HG03457 (cell line): ENCODE results near the gene IL3.

Experiments used
- ATAC-seq: cut with Tn5 transposase; IDR thresholded peaks from one replicate; pipeline ENCODE4 v1.9.1; 2021; ENCODE audit warnings: moderate number of reproducible peaks; ENCODE audit not compliant: unreplicated experiment

IL3 gene

DNA sequence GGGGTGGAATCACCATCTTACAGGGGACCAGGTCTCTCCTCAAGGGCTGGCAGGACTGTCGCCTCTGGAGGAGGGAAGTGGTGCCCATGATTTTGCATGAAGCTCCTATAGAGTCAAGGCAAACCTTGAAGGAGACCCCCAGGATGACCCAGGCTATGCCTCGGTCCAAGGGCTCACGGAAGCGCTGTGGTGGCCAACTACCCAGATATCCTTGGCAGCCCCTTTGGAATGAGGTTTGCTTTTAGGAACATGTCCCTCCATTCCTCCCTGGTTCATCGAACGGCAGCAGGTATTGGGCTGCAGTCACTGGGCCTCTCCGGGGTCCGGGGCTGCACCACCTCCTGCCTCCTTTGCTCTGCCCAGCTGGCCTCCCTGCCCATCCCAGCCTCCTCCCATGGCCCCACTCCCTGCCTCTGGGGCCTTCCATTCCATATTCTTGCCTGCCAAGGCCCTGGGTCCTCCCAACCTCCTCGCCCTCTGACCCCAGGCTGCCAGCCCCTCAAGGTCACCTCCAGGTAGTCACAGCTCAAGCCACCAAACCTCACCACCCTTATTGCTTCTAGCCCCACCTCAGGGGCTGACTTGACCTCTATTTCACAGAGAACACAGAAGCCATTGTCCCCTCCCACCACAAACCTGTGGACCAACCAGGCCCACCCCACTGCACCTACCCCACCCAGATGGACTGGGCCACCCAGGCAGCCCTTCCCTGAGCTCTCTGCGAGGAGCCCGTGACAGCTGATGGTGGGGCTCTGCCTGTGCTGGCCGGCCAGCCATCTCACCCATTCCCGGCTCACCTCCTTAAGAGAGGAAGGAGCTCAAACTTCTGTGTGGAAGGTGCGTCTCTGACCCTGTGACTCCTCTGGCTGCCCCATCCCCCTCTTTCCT lies 3.6 kb upstream of the IL3 start:
- ATAC-seq, result no peak

DNA sequence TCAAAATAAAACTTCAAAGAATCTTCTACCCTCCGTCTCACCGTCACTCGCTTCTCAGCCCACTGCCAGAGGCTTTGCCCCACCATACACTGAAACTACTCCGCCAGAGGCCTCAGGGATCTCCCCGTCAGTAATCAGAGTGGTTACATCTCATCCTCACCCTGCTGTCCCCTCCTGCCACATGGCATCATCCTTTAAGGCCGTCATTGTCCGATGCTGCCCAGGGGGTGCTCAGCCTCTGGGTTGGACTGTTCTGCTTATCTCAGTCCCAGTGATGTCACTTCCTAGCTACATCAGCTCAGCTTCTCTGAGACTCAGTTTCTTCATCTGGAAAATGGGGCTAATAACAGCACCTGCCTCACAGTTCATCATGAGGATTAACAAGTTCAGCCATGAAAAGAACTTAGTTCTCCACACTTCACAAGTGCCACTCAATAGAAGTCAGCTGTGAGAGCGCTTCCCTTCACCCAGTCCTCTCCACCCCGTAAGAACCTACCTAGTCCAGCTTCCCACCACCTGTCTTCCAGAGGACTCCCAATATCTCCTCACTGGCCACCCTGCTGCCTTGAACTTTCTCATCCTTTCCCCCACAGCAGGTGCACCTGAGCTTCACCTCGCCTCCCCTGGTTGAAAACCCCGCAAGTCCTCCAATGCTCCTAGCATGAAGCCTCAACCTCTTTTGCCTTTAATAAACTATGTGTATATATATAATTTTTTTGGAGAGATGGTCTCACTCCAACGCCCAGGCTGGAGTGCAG lies 2.8 kb upstream of the IL3 start:
- no peak for ATAC-seq

DNA sequence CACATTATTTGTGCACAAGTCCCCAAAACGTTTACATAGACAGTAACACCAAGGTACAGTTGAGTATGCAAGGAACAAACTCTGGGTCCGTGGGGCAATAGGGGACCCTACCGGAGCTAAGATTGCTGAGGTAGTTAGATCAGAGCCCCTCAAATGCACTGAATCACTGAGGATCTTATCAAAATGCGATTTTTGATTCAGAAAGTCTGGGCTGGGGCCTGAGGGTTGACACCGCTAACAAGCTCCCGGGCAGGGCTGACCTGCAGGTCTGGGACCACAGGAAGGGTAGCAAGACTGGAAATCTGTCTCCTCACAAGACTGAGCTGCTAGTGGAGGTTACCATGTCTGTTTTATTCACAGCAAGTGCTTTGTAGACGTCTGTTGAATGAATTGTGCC lies 1.8 kb upstream of the IL3 start:
- no peak for ATAC-seq

DNA sequence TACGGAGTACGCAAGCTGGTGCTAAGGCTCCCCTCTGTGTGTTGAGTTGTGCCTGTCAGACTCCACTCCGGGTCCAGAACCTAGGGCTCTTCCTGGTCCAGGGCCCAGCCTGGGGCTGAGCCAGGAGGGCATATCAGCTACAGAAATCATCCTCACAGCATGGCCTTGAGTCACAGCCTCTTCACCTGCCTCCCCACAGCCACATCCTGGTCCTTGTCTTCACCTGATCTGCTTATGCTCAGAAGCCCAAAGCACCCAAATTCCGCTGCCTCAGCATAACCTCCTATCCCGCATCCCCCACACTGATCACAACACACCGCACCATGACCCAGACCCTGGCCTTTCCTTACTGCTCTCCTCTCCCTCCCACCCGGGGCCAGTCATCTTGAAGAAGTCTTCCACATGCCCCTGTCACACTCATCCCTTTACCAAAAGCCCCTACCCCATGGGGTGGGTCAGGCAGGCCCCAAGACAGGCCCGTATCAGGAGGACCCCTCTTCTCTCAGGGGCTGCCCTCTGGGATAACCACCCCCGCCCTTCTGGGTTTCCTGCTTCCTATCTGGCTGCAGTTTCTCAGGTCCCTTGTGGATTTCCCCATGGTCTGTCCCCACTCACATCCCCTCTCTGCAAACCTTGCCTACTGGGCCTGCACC lies 1.3 kb upstream of the IL3 start:
- ATAC-seq, result no peak

DNA sequence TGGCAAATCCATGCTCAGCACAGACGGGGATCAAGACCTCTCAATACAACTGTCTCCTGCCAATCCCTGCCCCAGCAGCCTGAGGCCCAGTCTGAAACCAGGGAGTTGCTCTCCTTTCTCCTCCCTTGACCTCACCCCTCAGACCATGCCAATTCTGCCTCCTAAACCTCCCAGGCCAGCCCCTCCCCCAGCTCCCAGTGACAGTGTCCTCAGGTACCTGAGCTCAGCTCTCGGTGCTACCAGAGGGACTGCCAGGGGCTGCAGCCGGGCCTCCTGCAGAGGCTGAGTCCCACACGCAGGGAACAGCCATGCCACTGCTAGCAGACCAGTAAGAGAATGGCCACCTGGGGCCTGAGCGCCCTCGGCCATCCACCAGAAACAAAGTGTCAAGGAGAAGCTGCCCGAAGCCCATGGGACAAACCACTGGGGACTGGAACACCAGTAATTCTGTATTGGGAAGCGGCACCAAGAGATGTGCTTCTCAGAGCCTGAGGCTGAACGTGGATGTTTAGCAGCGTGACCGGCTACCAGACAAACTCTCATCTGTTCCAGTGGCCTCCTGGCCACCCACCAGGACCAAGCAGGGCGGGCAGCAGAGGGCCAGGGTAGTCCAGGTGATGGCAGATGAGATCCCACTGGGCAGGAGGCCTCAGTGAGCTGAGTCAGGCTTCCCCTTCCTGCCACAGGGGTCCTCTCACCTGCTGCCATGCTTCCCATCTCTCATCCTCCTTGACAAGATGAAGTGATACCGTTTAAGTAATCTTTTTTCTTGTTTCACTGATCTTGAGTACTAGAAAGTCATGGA lies 557 bp upstream of the IL3 start:
- ATAC-seq, result no peak

DNA sequence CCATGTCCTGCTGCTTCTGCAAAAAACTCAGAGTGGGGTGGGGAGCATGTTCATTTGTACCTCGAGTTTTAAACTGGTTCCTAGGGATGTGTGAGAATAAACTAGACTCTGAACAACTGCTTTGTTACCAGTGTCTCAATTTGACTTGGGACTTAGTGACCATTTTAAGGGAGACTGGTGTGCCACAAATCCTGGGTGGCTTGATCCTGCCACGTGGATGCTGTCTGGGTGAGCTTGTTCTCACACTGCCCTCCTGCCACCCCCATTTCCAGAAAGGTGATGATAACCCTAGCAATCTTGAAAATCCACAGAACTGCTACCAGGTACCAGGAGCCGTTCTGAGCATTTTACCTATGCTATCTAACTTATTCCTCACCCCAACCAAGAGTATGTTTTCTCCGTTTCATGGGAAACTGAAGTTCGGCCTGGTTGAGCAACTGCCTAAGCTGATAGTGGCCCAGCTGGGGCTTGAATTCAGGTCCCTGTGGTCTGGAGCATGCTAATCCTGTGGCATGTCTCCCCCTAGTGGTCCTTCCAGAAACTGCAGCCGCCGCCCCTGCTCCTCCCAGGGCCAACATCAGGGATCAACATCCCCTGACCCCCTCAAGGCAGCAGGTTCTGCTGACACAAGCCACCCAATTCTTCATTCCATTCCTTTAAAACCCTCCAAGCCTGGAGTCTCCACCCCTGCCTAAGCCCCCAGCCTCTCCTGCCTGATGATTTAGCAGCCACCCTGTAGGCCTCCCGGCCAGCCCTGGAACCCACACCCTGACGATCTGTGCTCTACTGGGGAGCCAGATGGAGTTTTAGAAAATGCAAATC lies 2.8 kb downstream of the IL3 start:
- ATAC-seq, result no peak

DNA sequence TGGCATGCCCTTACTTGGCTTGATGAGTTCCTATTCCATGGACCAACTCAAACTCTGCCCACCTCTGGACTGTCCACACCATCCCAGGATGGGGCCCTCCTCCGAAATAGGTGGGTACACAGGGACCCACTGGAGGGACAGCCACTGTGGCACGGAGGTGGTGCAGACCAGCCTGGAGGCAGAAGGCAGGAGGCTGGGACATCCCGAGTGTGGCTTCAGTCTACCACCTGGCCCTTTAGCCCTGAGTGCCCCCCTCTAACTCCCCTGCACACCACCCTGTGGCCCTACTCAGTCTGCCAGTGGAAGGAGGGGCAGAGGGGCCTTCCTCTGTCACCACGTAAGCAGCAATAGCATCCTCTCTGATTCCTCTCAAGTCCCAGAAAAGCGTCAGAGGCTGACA lies 3.7 kb downstream of the IL3 start:
- no peak for ATAC-seq

DNA sequence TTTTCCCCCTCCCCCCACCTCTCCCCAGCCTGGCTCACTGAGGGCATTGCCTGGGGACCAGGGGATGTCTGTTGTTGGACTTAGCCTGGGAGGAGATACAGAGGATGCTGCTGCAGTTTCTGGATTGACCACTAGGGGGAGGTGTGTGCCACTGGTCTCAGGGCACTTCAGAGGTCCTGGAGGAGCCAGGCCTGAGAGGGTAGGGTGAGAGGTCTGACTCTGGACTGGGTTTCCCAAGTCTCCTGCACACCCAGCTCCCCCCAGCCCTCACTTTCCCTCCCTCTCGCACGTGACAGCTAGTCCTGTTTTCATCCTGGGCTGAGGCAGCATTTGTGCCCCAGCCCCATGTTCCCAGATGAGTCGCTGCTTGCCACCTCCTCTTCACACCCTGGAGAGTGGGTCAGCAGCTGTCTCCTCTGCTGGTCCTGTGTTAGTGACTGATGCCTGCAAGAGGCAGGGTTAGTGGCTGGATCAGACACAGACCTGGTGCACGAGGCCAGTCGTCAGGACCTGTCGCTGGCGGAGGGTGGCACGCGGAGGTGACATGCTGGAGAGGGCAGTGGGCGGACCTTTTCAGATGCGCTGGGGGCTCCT lies 4.4 kb downstream of the IL3 start:
- ATAC-seq, result peak; percentile 70

DNA sequence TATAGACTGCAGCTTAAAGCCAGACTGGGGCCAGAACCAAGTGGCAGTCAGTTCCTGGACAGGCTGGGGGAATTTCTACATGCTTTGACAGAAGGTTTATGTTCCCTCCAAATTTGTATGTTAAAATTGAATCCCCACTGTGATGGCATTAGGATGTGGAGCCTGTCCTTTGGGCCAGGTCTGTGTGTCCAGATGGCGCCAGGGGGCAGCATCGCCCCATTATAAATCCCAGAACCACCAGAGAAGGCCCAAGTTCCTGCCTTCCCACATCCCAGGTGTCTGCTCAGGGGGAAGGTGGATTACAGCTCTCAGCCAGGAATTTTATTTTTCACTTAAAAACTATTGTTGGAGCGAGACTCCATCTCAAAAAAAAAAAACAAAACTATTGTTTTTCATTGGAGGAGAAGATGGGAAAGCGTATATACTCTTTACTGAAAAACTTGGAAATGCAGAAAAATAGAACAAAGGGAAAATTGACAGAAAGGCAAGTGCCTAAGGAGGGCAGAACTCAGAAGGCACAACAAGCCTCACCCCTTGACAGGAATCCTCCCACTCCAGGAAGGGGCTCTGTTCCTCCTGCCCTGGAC lies 5.0 kb downstream of the IL3 start:
- no peak for ATAC-seq

DNA sequence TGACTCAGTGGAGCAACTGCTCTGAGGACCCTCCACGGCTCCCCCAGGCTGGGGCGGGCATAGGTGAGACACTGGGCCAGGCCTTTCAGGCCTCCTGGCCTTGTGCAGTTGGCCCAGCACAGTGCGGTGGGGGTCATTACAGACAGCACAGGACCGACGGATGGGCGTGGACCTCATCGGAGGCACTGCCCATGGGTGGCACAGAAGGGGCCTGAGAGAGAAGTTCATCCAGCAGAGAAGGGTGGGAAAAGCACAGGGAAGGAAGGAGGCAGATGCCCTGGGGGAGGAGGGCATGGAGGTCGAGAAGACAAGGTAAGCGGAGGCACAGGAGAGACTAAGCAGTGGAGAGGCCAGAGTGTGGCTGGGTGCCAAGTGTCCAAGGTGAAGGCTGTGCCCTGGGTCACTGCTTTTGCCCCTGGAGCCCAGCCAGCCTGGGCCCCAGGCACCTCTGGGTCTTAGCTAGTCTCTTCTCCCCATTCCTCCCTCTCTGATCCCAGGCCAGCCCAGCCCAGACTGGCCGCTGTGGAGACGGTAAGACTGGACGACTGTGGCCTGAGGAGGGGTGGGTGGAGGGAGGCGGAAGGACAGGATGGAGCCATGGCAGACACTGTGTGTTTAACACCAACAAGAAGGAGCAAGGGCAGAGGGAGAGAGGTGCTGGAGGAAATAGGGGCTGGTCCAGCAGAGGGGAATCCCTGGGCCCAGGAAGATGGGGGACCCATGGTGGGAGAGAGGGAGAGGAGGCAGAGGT lies 5.7 kb downstream of the IL3 start:
- no peak for ATAC-seq

DNA sequence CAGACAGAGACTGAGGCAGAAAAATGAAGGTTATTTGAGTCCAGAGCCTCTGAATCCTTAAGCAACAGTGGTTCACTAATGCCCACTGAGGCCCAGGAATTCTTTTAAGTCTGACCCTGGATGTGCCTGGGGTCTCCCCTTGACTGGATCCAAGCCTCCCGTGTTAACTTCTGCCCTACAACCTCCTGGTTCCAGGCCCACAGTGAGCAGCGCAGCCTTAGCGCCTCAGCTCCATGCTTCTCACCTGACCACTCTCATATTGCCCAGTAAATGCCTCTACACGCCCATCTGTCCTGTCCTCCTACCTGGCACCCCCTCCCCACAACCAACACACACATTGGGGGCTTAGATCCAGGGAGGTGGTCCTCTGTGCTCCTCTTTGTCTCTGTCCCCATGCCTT lies 6.4 kb downstream of the IL3 start:
- ATAC-seq, result no peak

DNA sequence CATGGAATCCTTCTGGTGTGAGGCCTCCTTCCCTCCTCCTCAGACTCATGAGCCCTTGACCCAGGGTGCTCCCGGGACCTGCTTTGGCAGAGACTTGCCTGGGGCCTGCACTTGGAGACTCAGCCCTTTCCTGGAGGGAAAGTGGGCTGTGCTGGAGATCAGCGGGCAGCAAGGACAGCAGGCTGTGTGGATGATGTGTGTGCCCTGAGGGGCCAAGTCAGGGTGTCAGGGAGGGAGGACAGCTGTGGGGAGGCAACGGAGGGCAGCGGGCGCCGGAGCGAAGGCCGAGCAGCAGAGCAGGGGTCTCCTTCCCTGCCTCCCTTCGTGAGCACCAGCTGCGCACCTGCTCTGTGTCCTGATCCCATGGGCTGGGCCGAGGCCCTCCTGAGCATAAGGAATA lies 7.0 kb downstream of the IL3 start:
- no peak for ATAC-seq

DNA sequence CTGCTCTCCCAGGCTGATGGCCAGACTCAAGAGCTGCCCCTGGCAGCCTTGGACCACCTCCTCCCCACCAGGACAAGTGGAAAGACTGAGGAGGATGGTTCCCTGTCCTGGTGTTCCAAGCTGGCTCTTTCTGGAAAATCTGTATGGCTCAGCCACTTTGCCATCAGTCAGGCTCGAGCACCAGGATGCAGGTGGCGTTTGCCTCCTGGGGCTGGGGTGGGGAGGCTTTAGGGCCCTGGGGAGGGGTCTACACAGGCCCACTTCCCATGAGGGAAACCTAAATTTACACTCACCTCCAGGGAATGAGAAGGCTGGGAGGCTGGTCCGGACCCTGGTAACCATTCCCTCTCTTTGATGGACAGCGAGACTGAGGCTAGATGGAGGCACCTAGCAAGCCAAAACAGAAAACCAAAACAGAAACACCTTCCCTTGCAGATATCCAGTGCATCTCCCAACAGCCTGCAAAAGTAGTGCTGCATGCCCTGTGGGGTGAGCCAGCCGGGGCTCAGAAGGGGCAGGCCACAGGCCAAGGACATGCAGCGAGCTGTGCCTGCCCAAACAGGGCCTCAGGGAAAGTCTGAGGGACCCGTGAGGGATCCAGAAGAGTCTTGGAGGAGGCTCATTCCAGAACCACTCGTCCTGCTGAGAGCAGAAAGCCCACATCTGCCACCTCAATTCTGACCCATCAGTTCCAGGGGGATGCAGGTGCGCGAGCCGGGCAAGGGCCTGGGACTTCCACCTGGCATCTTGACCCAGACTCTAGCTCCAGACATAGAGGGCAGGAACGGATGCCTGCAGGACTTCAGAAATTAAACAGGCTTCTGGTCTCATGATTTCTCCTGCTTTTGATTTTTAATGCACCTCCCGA lies 7.7 kb downstream of the IL3 start:
- ATAC-seq, result no peak

DNA sequence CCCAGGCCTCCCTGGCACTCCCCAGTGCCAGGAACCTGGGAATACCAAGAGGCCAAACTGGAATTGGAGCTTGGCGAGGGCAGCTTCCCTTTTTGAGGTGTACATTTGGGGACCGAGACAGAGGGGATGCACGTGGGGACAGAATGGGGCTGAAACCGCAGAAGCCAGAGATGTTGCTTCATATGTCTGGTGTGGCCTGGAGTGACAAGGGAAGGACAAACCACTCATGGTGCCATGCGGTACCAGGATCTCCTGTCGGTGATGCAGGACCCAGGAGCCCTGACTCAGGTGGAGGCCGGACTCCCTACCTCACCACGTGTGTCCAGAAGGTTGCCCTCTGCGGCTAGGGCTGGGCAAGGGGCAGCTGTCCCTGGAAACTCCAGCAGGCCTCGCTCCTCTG lies 9.1 kb downstream of the IL3 start:
- ATAC-seq, result no peak

DNA sequence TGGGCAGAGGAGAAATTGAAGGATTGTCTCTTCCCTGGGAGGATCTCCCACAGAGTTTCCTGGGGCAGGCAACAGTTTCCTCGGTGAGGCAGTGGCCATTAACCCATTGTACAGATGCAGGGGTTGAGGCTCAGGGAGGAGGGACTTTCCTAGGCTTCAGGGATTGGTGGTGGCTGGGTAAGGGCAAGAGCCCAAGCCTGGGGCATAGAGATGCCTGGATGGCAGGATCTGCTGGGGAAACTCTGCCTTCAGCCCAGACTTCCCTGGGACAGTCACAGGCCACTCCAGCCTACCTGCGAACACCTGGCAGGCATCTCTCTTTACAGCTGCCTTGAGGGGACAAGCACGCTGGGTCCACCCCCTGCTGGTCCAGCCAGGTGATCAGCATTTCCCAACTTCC lies 9.5 kb downstream of the IL3 start:
- no peak for ATAC-seq

DNA sequence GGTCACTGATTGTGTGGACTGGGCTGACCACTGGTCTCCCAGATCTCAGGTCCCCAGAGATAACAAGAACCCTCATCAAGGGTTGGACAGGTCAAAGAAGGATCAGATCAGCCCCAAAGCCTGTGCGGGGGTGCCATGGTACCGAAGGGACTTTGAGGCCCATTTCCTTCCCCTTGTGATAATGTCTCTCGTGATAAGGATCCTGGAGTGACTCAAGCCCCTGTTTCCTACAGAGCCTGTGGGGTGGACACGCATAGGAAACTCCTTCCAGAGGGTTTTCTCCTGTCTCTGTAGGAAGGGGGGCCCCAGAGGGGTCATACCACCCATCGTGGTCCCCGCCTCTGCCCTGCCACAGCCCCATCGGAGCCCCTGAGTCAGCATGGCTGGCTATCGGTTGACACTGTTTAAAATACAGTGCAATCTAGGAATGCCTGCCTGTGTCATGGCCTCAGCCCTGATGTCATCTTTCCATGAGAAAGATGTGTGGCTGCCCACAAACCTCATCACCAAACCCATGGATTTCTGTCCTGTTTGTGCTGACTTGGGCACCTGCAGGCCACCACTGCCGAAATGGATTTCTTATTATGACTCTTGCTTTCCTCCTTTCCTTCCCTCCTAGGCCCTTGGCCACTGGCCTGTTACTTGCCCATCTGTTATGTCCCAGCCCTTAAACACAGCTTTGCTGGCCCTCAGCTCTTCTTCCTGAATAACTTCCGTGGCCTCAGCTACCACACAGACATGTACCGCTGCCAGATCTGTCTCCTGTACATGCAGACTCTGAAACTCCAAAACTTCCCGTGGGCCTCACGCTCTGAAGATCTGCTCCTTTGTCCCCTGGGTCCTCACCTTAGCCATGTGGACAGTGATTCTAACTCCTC lies 10.2 kb downstream of the IL3 start:
- no peak for ATAC-seq

DNA sequence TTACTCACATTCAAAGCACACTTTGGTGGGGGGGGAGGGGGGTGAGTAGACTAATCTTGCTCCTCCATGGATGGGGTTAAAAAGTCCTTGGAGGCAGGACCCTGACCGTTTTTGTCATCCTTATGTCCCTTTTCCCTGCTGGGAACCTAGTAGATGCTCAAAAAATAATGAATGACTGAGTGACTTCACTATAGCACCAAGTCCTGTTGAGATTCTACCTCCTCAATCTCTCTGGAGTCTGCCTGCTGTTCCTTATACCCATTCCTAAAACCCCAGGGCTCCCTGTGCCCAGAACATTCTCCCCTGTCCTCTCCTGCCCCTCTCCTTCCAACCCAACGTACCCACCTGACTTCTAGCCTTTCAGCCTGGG lies 10.9 kb downstream of the IL3 start:
- ATAC-seq, result no peak
